Endothelial cell of umbilical vein (primary cell): Measurements from ENCODE around the gene ABHD17A. TPM values are rescaled to one million over a fixed set of nuclear protein-coding genes. Genes with fewer than 3 reads are reported as not detected.

Experiments
- BruUV-seq: library from RNA; stranded (reverse); fragments of 400-500 nt; replicated peaks from 2 replicates; lab custom pipeline; 2021; lab: Mats Ljungman, UMichigan
- CTCF ChIA-PET: fragments of 300-600, 350-600 bp; sonication (Branson Sonifier 250); formaldehyde crosslinking; loops from one replicate; lab custom pipeline; 2021; ENCODE audit warnings: antibody characterized with exemption, inconsistent platforms; lab: Charles Lee
- POLR2A ChIA-PET: fragments of 300-600, 350-600 bp; sonication (Branson Sonifier 250); formaldehyde crosslinking; loops from one replicate; lab custom pipeline; 2021; ENCODE audit warnings: antibody characterized with exemption, inconsistent platforms; lab: Charles Lee
- DNase-seq: peaks from one replicate; pipeline ENCODE4 v3.0.0-alpha.2; 2011; ENCODE audit warnings: low read depth, low spot score
- FAIRE-seq: peaks from 2 replicates; lab custom pipeline; 2011; peaks lifted over from hg19 to GRCh38; lab: Jason Lieb, UNC
- H2AFZ ChIP-seq: 2 replicates; pipeline ENCODE4 v1.6.0; 2012; ENCODE audit warnings: low read depth, low read length, control low read depth, inconsistent platforms
- H3K27ac ChIP-seq: 2 replicates; pipeline ENCODE4 v1.5.1; 2011; ENCODE audit warnings: low read depth, mild to moderate bottlenecking, control low read depth, low read length, moderate library complexity; ENCODE audit not compliant: insufficient read depth
- H3K27me3 ChIP-seq, 2 experiments: 2 replicates each; pipeline versions ENCODE4 v1.6.0 to v1.6.1; 2011; ENCODE audit warnings: low read length in 2 of 2, mixed read lengths in 1 of 2; ENCODE audit not compliant: control insufficient read depth in 2 of 2, insufficient read depth in 2 of 2
- H3K36me3 ChIP-seq, 2 experiments: 2 replicates in 1 of 2; 3 replicates in 1 of 2; pipeline ENCODE4 v1.5.1; 2011; ENCODE audit warnings: low read length in 2 of 2, mild to moderate bottlenecking in 1 of 2, moderate library complexity in 1 of 2; ENCODE audit not compliant: control insufficient read depth in 2 of 2, insufficient read depth in 2 of 2; ENCODE audit errors: extremely low read depth in 1 of 2
- H3K4me1 ChIP-seq: 3 replicates; pipeline ENCODE4 v1.5.1; 2011; ENCODE audit warnings: mild to moderate bottlenecking, low read length; ENCODE audit not compliant: control insufficient read depth, insufficient read depth; ENCODE audit errors: extremely low read depth
- H3K4me2 ChIP-seq: 2 replicates; pipeline ENCODE4 v1.6.1; 2011; ENCODE audit warnings: low read length, control low read depth, mixed read lengths; ENCODE audit not compliant: insufficient read depth
- H3K4me3 ChIP-seq, 3 experiments: fragments of 200-600 bp in 1 of 3; sonication (generic), shearing (Covaris generic) in 1 of 3; replicated peaks in 1 of 3; 2 replicates each; pipeline ENCODE4 v1.5.1; 2011 to 2016; ENCODE audit warnings: control low read depth in 3 of 3, low read length in 3 of 3, mild to moderate bottlenecking in 2 of 3, inconsistent platforms in 1 of 3, low read depth in 1 of 3, moderate library complexity in 1 of 3; ENCODE audit not compliant: insufficient read depth in 1 of 3
- H3K79me2 ChIP-seq: 2 replicates; pipeline ENCODE4 v1.6.0; 2012; ENCODE audit warnings: low read length, inconsistent platforms; ENCODE audit not compliant: control insufficient read depth, insufficient read depth
- H3K9ac ChIP-seq: replicated peaks from 2 replicates; pipeline ENCODE3; 2011; ENCODE audit warnings: low read length, control low read depth; ENCODE audit not compliant: insufficient read depth; ENCODE audit errors: extremely low read depth
- H3K9me1 ChIP-seq: replicated peaks from 3 replicates; pipeline ENCODE4 v1.6.0; 2011; ENCODE audit warnings: mild to moderate bottlenecking, low read length; ENCODE audit not compliant: control insufficient read depth, insufficient read depth; ENCODE audit errors: extremely low read depth
- H3K9me3 ChIP-seq: replicated peaks from 2 replicates; pipeline ENCODE4 v1.5.1; 2012; ENCODE audit warnings: low read length, inconsistent platforms; ENCODE audit not compliant: control insufficient read depth, insufficient read depth
- H4K20me1 ChIP-seq: replicated peaks from 2 replicates; pipeline ENCODE3; 2011; ENCODE audit warnings: mild to moderate bottlenecking, low read length; ENCODE audit not compliant: control insufficient read depth, insufficient read depth; ENCODE audit errors: extremely low read depth
- CTCF ChIP-seq, 2 donors: IDR thresholded peaks; 1 replicate in 1 of 2; 2 replicates in 1 of 2; pipeline ENCODE4 v1.5.1; 2011; ENCODE audit warnings: low read length in 2 of 2, mild to moderate bottlenecking in 2 of 2, moderate library complexity in 2 of 2, control low read depth in 1 of 2, inconsistent platforms in 1 of 2, low read depth in 1 of 2; ENCODE audit not compliant: insufficient read depth in 1 of 2; ENCODE audit errors: extremely low read depth in 1 of 2
- MAX ChIP-seq: IDR thresholded peaks from 2 replicates; pipeline ENCODE4 v1.6.1; 2011; ENCODE audit not compliant: insufficient read depth, insufficient read length
- MYC ChIP-seq: IDR thresholded peaks from one replicate; pipeline ENCODE4 v1.6.1; 2011; ENCODE audit warnings: mild to moderate bottlenecking, low read depth, low read length
- POLR2A ChIP-seq: IDR thresholded peaks from 2 replicates; pipeline ENCODE4 v1.6.1; 2012; ENCODE audit warnings: low read depth, mild to moderate bottlenecking, control low read depth, low read length
- POLR2AphosphoS5 ChIP-seq: IDR thresholded peaks from 2 replicates; pipeline ENCODE4 v1.6.1; 2012; ENCODE audit warnings: low read depth, mild to moderate bottlenecking, control low read depth, low read length, moderate library complexity; ENCODE audit not compliant: insufficient read depth
- dilution Hi-C: fragments of 300-500 bp; cut with MboI; formaldehyde crosslinking; loops from one replicate; pipeline ENCODE4 v1.15.0; 2019; ENCODE audit warnings: low sequenced_read_pairs; ENCODE audit not compliant: extremely low pct_ligation_motif_present
- intact Hi-C: fragments of 100-400 bp; cut with micrococcal nuclease; formaldehyde crosslinking; loops from one replicate; pipeline ENCODE4 v1.10.0; 2022
- polyA plus RNA-seq, 4 experiments: library from polyadenylated mRNA; depleted of rRNA in 3 of 4; stranded (reverse) in 3 of 4; unstranded in 1 of 4; fragments of >200 nt; gene quantifications; 2 replicates each; pipeline versions ENCODE4 v1.2.1 to v1.2.3, GENCODE V29; 2011 to 2012; ENCODE audit warnings: missing spikeins in 1 of 4
- total RNA-seq: library from RNA; stranded (reverse); gene quantifications from 2 replicates; pipeline ENCODE4 v1.2.3, GENCODE V29; 2021

ABHD17A gene
- total and polyA plus RNA-seq, 2 donors (not counting 3 experiments of a cell fraction or from before 2014, with no cell fraction given): 89.8 to 143 TPM

- H3K36me3 ChIP-seq: peaks cover 0 to under 1% of the 10 kb centered on the region in 2 experiments
- DNase-seq (no peak), FAIRE-seq (no peak)
- no peak overlapping the region for H3K27ac ChIP-seq
- BruUV-seq: no TSS peak
- H3K9me3 ChIP-seq: no peaks in the 10 kb centered on the region
- no peaks in the 10 kb centered on the region for H3K4me1 ChIP-seq
- H4K20me1 ChIP-seq: no peaks in the 10 kb centered on the region
- TF ChIP-seq POLR2A (no peak), MYC (no peak), CTCF (IDR thresholded peaks at IDR 0.05; ENCODE audit: extremely low read depth in 1 of 2, insufficient read depth in 1 of 2, low read depth in 1 of 2, low read length in 2 of 2) (no peak), MAX (no peak), POLR2AphosphoS5 (no peak)
- no peak overlapping the region for H3K9ac ChIP-seq
- intact Hi-C loops: no loop called here
- peaks cover 54% of the 10 kb centered on the region for H3K79me2 ChIP-seq
- H3K4me2 ChIP-seq: no peak overlapping the region
- dilution Hi-C loops: no loop called here
- ChIA-PET POLR2A (no interaction called here), CTCF (no interaction called here)
- no peaks in the 10 kb centered on the region for H3K27me3 ChIP-seq
- no peak overlapping the region for H3K4me3 ChIP-seq
- H2AFZ ChIP-seq: no peak overlapping the region
- H3K9me1 ChIP-seq: no peaks in the 10 kb centered on the region
These were observed 22.5 kb upstream of the ABHD17A start for GRCh38 chr19:1907563-1908363.
